NCI-H1436 (cell line): ENCODE results near the gene SARDH.
A peak's percentile ranks its signal among the peaks of the same experiment; 100 is the strongest.

Experiments
- DNase-seq: peaks from one replicate; lab custom pipeline; 2025; lab: John Stamatoyannopoulos, UW

SARDH gene

DNA sequence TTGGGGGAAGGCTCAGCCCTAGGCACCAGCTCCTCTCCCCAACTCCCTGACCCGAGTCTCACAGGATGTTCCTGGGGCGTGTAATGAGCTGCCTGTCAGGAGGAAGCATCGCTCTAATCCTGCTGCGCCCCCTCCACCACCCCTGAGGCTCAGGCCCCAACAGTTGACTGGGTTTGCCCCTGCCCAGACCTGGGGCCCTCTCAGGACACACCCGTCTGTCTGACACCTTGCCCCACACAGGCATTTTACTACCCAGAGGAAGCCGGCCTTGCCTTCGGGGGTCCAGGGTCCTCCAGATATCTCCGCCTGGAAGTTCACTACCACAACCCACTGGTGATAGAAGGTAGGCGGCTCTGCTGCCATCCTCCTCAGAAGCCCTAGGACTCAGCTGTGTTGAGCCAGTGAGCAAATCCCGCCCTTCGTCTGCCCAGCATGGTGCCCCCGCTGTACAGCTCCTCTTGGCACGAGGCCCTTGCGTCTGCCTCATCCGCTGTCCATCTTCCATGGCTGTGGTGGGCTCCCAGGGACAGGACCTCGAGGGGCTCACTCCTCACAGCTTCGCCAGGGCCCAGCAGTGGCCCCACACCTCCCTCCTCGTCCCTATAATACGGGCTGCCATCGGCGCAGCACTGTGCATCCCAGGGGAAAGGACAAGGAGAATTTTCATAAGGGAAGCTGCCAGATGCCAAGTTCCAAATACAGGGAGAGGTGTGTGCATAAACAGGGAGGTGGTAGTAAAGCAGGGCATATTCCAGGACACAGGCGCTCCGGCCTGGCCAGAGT, 94.0 kb downstream of the SARDH start:
- no peak for DNase-seq

- no peak for DNase-seq
Observed at GRCh38 chr9:133643362-133643755, 94.8 kb downstream of the SARDH start.

DNA sequence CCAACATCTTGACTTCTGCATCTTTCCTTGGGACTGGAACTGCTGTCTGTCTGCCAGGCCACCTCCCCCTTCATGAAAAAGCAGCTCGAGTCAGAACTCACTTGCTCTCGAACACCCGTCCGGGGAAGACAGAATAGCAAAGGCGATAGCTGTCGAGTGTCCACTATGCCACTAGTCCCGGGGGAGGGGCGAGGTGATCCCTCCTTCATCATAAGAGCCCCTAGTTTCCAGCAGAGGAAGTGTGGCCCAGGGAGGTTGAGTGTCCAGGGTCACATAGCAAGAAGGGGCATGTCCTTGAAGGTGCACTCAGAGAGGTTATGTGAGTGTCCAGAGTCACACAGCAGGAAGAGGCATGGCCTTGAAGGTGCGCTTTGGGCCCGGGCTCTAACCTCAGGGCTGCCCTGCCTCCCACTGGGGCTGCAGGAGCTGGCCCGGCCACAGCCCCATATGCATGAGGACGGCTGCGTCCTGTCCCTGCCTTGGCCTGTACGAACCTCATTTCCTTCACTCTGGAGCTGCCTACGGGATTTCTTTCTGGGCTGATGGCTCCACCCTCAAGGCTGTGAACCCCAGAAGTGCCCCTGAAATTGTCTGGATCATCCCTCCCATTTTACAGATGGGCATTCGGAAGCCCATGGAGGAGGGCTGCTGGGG, 95.3 kb downstream of the SARDH start:
- DNase-seq, result no peak

GRCh38 chr9:133641861-133642595, 96.1 kb downstream of the SARDH start:
- no peak for DNase-seq

DNA sequence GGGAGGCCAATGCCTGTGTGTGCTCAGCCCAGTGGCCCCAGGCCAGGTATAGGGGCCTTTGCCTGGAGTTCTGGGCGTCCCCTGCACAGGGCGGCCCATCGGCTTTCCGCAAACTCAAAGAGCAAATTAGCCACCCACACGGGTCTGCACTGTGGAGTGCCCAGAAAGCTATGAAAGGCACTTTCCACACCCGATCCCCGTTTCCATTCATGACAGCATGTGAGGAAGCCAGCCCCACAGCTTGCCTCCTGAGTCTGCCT, 96.8 kb downstream of the SARDH start:
- no peak for DNase-seq

GRCh38 chr9:133640580-133641395, 97.4 kb downstream of the SARDH start:
- DNase-seq, result no peak

- DNase-seq, result no peak
Observed at GRCh38 chr9:133640160-133640559, 98.0 kb downstream of the SARDH start.

DNA sequence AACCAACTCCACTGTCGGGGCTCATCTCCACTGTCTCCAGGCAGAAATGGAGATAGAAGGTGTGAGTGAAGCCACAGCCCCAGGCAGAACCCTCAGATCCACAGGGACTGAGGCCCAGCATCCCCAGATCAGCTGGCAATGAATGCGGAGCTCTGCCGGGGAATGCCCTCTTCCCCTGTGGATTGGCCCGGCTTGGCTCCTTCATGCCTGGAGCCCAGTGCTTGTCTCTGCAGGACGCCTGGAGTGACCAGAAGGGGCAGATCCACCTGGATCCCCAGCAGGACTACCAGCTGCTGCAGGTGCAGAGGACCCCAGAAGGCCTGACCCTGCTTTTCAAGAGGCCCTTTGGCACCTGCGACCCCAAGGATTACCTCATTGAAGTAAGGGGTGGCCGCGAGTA, 98.5 kb downstream of the SARDH start:
- no peak for DNase-seq

DNA sequence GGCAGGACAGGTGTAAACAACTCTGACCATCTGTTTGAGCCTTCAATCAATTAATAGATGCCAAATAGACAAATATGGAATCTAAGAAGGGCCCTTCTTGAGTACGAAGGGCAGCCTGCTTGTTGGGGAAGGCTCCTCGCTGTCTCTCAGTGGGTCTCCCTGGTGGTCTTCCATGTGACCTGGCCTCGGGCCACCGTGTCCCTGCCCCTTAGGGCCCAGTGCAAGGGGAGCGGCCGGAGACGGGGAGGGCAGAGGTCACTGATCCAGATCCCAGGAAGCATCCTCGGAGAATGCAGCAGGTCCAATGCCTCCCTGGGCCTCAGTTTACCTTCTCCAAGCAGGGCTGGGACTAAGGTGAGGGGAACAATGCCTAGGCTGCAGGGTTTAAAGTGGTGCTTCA, 99.4 kb downstream of the SARDH start:
- no peak for DNase-seq

GRCh38 chr9:133638076-133638475, 100.1 kb downstream of the SARDH start:
- no peak for DNase-seq

DNA sequence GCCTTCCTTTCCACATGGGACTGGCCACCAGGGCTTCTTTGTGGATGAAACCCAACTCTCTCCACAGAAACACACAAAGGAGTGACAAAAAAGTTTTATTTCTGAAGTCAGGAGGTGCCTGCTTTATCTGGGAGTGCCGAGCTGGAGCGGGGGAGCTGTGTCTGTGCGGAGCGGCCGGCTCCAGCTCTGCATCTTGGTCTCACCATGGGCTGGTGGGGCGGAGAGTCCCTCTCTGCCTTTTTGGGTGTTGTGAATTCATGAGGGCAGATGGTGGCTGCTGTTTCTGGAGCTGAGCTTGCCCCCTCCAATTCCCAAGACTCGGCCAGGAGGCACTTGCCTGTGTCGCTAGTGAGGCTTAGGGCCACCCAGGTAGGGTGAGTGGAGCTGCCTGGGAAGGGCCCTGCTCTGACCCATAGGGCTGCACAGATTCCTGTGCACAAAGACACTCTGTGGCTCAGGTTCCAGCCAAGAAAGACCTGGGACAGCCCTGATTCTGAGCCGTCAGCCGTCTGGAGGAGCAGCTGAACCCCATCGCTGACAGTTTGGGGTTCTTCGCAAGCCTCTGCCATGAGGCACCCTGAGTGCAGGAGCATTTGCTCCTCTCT, 100.6 kb downstream of the SARDH start:
- no peak for DNase-seq

DNA sequence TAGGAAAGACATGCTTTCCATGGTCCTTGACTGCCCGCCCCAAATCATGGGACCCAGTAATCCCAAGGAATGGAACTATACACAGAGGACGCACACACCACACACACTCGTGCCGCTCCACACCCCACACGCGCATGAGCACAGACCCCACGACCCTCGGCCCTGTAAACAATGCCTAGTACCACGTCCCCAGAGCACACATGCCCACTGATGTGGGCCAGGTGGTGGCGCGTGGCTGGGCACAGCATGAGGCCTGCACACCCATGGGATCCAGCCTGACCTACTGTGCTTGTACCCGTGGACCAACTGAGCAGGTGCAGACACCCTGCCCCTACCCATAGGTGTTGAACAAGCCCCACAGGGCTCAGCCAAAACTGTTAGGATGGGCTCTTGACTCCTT, 101.2 kb downstream of the SARDH start:
- DNase-seq, result no peak

- DNase-seq, result no peak
Observed at GRCh38 chr9:133635533-133636531, 102.3 kb downstream of the SARDH start, which contains the start of gene DBH. TSS of gene DBH (plus strand) at chr9:133636363. CDS start at chr9:133636372, 9 bp downstream.

DNA sequence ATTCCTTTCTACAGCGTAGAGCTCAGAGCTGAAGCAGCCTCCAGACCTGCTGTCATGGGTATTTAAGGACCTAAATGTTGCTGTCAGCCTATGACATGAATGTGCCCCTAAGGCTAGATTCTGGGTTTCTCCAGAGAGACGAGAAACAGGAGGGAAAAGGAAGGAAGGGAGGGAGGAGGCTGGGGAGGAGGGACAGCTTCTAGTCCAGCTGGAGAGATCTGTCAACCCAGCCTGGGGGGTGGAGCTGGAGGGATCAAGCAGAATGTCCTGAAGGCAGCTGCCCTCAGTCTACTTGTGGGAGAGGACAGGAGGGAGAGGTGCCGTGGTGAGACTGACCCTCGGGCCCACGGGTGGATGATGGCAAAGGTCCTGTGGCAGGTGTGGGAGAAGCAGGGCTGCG, 103.1 kb downstream of the SARDH start:
- no peak for DNase-seq

DNA sequence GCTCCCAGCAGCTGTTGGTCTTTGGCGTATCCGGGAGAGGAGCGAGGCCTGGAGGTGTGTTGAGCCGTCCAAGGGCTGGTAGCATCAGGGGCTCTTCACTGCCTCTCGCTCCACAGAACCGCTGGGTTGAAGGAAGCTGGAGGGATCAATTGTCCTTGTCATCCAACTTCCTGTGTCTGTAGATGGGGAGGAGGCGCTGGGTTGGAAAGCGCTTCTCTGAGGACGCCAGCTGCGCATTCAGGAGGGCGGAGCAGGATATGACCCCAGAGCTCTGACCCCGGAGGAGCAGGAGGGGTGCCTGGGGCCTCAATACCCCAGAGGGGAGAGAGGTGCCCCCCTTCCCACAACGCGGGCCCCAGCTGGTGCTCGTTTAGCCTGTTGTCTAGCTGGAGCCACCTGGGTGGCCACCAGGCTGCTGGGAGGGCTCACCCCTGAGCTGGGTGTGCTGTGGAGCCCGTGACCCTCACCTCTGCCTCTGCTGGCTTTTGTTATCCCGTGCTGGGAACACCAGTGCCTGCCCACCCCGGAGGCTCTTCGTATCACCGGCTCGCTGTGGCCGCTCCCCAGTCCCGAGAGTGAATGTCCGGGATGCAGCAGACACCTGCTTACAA, 104.0 kb downstream of the SARDH start:
- no peak for DNase-seq

DNA sequence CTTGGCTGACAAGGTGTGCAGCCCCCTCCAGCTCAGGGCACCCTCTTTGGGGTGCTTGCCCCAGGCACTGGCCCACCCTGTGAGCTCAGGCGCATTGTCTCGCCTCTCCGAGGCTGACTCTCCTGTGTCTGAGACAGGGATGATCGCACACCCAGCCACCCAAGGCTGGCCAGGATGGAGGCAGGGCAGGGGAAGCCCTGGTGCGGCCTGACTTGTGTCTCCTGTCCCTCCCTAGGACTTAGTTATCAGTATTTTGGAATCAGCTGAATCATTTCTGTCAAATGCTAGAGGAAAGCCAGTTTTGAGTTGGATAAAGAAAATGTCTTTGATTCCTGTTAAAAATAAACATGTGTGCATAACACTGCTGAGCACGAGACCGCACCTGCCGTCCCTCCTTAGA, 104.5 kb downstream of the SARDH start:
- no peak for DNase-seq

GRCh38 chr9:133632806-133633680, 105.1 kb downstream of the SARDH start:
- DNase-seq, result peak; percentile 31

GRCh38 chr9:133631111-133631510, 107.0 kb downstream of the SARDH start:
- no peak for DNase-seq
